Stimulated activated CD4-positive, alpha-beta T cell treated with anti-CD3 and anti-CD28 coated beads, Interleukin-15, amount 100 ng/mL, for 48 hours (primary cell): Measurements from ENCODE around the gene RMND1.
"Not testable (repeated sequence)": the region's sequence is repeated elsewhere in the genome, so short reads cannot be mapped to it uniquely, and the experiment has no call there.

Source experiments
- DNase-seq, 2 donors: peaks; one replicate each; pipeline ENCODE4 v3.0.0-alpha.2; 2020; ENCODE audit warnings: low read depth in 2 of 2

RMND1 gene

GRCh38 chr6:151452750-151453427 lies 963 bp upstream of the RMND1 start:
- no peak for DNase-seq

GRCh38 chr6:151451417-151451949 lies 443 bp downstream of the RMND1 start:
- DNase-seq = no peak

GRCh38 chr6:151450928-151451327 lies 998 bp downstream of the RMND1 start:
- not testable (repeated sequence) for DNase-seq

GRCh38 chr6:151448623-151449022 lies 3.3 kb downstream of the RMND1 start:
- no peak for DNase-seq

GRCh38 chr6:151447237-151447636 lies 4.7 kb downstream of the RMND1 start:
- no peak for DNase-seq

- DNase-seq = no peak
Measured at GRCh38 chr6:151445482-151445881, 6.4 kb downstream of the RMND1 start.

- DNase-seq = no peak
Measured at GRCh38 chr6:151443911-151444621, 7.9 kb downstream of the RMND1 start.

- DNase-seq = no peak
Measured at GRCh38 chr6:151443454-151443853, 8.5 kb downstream of the RMND1 start.

GRCh38 chr6:151442371-151442770 lies 9.6 kb downstream of the RMND1 start:
- no peak for DNase-seq

GRCh38 chr6:151441390-151442166 lies 10.3 kb downstream of the RMND1 start:
- DNase-seq = no peak

GRCh38 chr6:151440930-151441329 lies 11.0 kb downstream of the RMND1 start:
- DNase-seq = no peak

GRCh38 chr6:151440498-151440897 lies 11.4 kb downstream of the RMND1 start:
- no peak for DNase-seq

GRCh38 chr6:151437401-151437800 lies 14.5 kb downstream of the RMND1 start:
- DNase-seq = no peak

GRCh38 chr6:151436802-151437201 lies 15.1 kb downstream of the RMND1 start:
- DNase-seq = no peak

- no peak for DNase-seq
Measured at GRCh38 chr6:151436300-151436699, 15.6 kb downstream of the RMND1 start.

- DNase-seq = no peak
Measured at GRCh38 chr6:151434369-151434768, 17.6 kb downstream of the RMND1 start.

GRCh38 chr6:151432651-151433050 lies 19.3 kb downstream of the RMND1 start:
- no peak for DNase-seq

- DNase-seq = no peak
Measured at GRCh38 chr6:151431337-151431736, 20.6 kb downstream of the RMND1 start.

GRCh38 chr6:151430886-151431285 lies 21.0 kb downstream of the RMND1 start:
- no peak for DNase-seq

GRCh38 chr6:151428093-151428735 lies 23.7 kb downstream of the RMND1 start:
- DNase-seq = no peak

- no peak for DNase-seq
Measured at GRCh38 chr6:151425561-151425960, 26.4 kb downstream of the RMND1 start.

- DNase-seq = no peak
Measured at GRCh38 chr6:151422981-151423380, 28.9 kb downstream of the RMND1 start.
